NB4 (cell line): ENCODE data around the gene HOXC4.

Experiments
- DNase-seq: peaks from one replicate; pipeline ENCODE4 v3.0.0; 2010; ENCODE audit warnings: low read depth
- H3K4me3 ChIP-seq: one replicate; pipeline ENCODE4 v1.5.1; 2011; ENCODE audit warnings: mild to moderate bottlenecking, low read depth, low read length, moderate library complexity
- CTCF ChIP-seq: IDR thresholded peaks from one replicate; pipeline ENCODE4 v1.5.1; 2012; ENCODE audit warnings: low read depth, low read length
- MAX ChIP-seq: IDR thresholded peaks from 2 replicates; pipeline ENCODE4 v1.6.1; 2011; ENCODE audit warnings: low read depth, low read length
- MYC ChIP-seq: IDR thresholded peaks from 2 replicates; pipeline ENCODE4 v1.6.1; 2011; ENCODE audit warnings: low read depth, low read length
- POLR2A ChIP-seq: IDR thresholded peaks from 2 replicates; pipeline ENCODE4 v1.6.1; 2011; ENCODE audit warnings: mild to moderate bottlenecking; ENCODE audit not compliant: insufficient read length; ENCODE audit errors: extremely low read depth

The HOXC4 gene

GRCh38 chr12:54016051-54016450 is 37.6 kb upstream of the HOXC4 start:
- H3K4me3 ChIP-seq: no peak overlapping the region
- DNase-seq: no peak
- TF ChIP-seq CTCF (no peak), MYC (no peak), MAX (no peak), POLR2A (no peak)

- peak; percentile 44 for DNase-seq
- H3K4me3 ChIP-seq: peak overlapping the region; percentile 83
- TF ChIP-seq MAX: no peak
- TF ChIP-seq MYC: no peak
- no peak for TF ChIP-seq CTCF
- no peak for TF ChIP-seq POLR2A
Observed at GRCh38 chr12:54016478-54016964, 37.1 kb upstream of the HOXC4 start.

GRCh38 chr12:54017027-54017788 is 36.4 kb upstream of the HOXC4 start:
- TF ChIP-seq MYC (no peak; the same call in 1 of the 2 replicates), CTCF (no peak), MAX (no peak), POLR2A (no peak)
- H3K4me3 ChIP-seq: peak overlapping the region; percentile 83
- DNase-seq: peak; percentile 68

- DNase-seq: peak; percentile 96
- peak overlapping the region; percentile 83 for H3K4me3 ChIP-seq
- TF ChIP-seq POLR2A (peak; percentile 60), MYC (no peak)
Observed at GRCh38 chr12:54017878-54018467, 35.7 kb upstream of the HOXC4 start.

- peak overlapping the region; percentile 83 for H3K4me3 ChIP-seq
- no peak for DNase-seq
- TF ChIP-seq CTCF (no peak), MAX (no peak)
Observed at GRCh38 chr12:54018468-54018984, 35.1 kb upstream of the HOXC4 start.

- TF ChIP-seq MAX: no peak
- TF ChIP-seq POLR2A: no peak
- no peak for TF ChIP-seq MYC
- no peak for TF ChIP-seq CTCF
- DNase-seq: no peak
- no peak overlapping the region for H3K4me3 ChIP-seq
Observed at GRCh38 chr12:54019091-54019811, 34.4 kb upstream of the HOXC4 start.
